SK-N-SH treated with all-trans-retinoic acid at 6 μM for 48 hours (cell line): ENCODE measurements around the gene MARCHF10.

ENCODE experiments used
- BACH2 ChIP-seq: fragments of 250-450 bp; sonication (Bioruptor Pico); IDR thresholded peaks from 2 replicates; pipeline ENCODE4 v1.9.0; 2021; ENCODE audit warnings: mild to moderate bottlenecking, borderline replicate concordance
- SNAI2 ChIP-seq: fragments of 250-450 bp; sonication (Bioruptor Pico); IDR thresholded peaks from 2 replicates; pipeline ENCODE4 v1.5.0; 2020; ENCODE audit warnings: mild to moderate bottlenecking, moderate library complexity
- ZC3H10 ChIP-seq: fragments of 250-450 bp; sonication (Bioruptor Pico); IDR thresholded peaks from 2 replicates; pipeline ENCODE4 v1.5.1; 2021; ENCODE audit warnings: mild to moderate bottlenecking, moderate library complexity
- TF ChIP-seq, protein P1 (sequence below): fragments of 250-450 bp; sonication (Bioruptor Pico); IDR thresholded peaks from 2 replicates; pipeline ENCODE4 v1.8.0; 2020; ENCODE audit warnings: mild to moderate bottlenecking, moderate library complexity, borderline replicate concordance

DNA sequence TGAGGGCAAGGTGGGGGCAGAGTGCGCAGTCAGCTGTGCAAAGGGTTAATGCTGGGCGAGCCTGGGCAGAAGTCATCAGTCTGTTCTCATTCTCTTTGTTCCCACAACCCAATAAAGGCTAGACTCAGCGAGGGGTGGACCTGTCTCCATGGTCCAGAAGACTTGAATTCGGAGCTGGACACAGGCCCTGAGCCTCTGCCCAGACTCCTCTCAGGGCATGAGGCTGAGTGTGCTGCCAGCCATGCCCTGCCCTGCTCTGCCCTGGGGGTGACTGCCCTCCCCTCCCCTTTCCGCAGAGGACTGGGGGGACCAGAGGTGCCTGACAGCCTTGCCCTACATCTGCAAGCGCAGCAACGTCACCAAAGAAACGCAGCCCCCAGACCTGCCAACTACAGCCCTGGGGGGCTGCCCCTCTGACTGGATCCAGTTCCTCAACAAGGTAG is 126.2 kb downstream of the MARCHF10 start:
- TF ChIP-seq, protein P1, sequence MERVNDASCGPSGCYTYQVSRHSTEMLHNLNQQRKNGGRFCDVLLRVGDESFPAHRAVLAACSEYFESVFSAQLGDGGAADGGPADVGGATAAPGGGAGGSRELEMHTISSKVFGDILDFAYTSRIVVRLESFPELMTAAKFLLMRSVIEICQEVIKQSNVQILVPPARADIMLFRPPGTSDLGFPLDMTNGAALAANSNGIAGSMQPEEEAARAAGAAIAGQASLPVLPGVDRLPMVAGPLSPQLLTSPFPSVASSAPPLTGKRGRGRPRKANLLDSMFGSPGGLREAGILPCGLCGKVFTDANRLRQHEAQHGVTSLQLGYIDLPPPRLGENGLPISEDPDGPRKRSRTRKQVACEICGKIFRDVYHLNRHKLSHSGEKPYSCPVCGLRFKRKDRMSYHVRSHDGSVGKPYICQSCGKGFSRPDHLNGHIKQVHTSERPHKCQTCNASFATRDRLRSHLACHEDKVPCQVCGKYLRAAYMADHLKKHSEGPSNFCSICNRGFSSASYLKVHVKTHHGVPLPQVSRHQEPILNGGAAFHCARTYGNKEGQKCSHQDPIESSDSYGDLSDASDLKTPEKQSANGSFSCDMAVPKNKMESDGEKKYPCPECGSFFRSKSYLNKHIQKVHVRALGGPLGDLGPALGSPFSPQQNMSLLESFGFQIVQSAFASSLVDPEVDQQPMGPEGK (CRISPR knock-in tag), result no peak
- TF ChIP-seq BACH2 (CRISPR knock-in tag) (no peak), ZC3H10 (CRISPR knock-in tag) (no peak), SNAI2 (CRISPR knock-in tag) (no peak)
